ENCODE measurements around the gene DEFB119. TPM values are rescaled to one million over a fixed set of nuclear protein-coding genes. Genes with fewer than 3 reads are reported as not detected.

DEFB119 gene
- total RNA-seq: not detected in 2 replicates

GRCh38 chr20:31390490-31390889, at the start of gene DEFB119:
Gene DEFB119 (minus strand): TSS chr20:31390590. CDS start chr20:31390483, 107 bp downstream.

GRCh38 chr20:31406115-31406514, 15.7 kb upstream of the DEFB119 start, which contains the start of gene DEFB121:
Gene DEFB121 (minus strand): TSS chr20:31406215. CDS start chr20:31406152, 63 bp downstream.

GRCh38 chr20:31368301-31368700, 22.1 kb downstream of the DEFB119 start, which contains the start of gene DEFB118:
Gene DEFB118 (plus strand): TSS chr20:31368601. CDS start chr20:31368651, 50 bp downstream.

Other genes with a start within 250 kb of the DEFB119 start
- gene DEFB115, start 132.9 kb downstream of the DEFB119 start, total RNA-seq: not detected in 2 replicates
- not detected in 2 replicates for gene DEFB116, start 82.0 kb downstream of the DEFB119 start, total RNA-seq
- not detected in 2 replicates for gene DEFB118, start 22.0 kb downstream of the DEFB119 start, total RNA-seq
- gene DEFB121, start 15.6 kb upstream of the DEFB119 start, total RNA-seq: not detected in 2 replicates
- gene DEFB123, start 50.0 kb upstream of the DEFB119 start, total RNA-seq: not detected in 2 replicates
- not detected in 2 replicates for gene DEFB124, start 84.5 kb upstream of the DEFB119 start, total RNA-seq
- gene REM1, start 84.7 kb upstream of the DEFB119 start, total RNA-seq: not detected in 2 replicates
- gene HM13, start 123.9 kb upstream of the DEFB119 start, total RNA-seq: 42.4 and 47.7 TPM in 2 replicates
- gene ID1, start 214.7 kb upstream of the DEFB119 start, total RNA-seq: 66.0 and 150 TPM in 2 replicates
- gene COX4I2, start 247.3 kb upstream of the DEFB119 start, total RNA-seq: not detected in 2 replicates

Data from epithelial cell of umbilical artery (primary cell).